ENCODE measurements around the gene ZNF423. TPM values are rescaled to one million over a fixed set of nuclear protein-coding genes. Genes with fewer than 3 reads are reported as not detected.

Gene ZNF423
- total and polyA plus RNA-seq, 12 donors, result 1.7 to 10.6 (median 5.5) TPM

GRCh38 chr16:49453983-49454382 is 401.9 kb downstream of the ZNF423 start:
- H3K9me3 ChIP-seq (replicated peaks in 1 of 3), result no peaks in the 10 kb centered on the region
- no peak for DNase-seq
- TF ChIP-seq, protein P1, sequence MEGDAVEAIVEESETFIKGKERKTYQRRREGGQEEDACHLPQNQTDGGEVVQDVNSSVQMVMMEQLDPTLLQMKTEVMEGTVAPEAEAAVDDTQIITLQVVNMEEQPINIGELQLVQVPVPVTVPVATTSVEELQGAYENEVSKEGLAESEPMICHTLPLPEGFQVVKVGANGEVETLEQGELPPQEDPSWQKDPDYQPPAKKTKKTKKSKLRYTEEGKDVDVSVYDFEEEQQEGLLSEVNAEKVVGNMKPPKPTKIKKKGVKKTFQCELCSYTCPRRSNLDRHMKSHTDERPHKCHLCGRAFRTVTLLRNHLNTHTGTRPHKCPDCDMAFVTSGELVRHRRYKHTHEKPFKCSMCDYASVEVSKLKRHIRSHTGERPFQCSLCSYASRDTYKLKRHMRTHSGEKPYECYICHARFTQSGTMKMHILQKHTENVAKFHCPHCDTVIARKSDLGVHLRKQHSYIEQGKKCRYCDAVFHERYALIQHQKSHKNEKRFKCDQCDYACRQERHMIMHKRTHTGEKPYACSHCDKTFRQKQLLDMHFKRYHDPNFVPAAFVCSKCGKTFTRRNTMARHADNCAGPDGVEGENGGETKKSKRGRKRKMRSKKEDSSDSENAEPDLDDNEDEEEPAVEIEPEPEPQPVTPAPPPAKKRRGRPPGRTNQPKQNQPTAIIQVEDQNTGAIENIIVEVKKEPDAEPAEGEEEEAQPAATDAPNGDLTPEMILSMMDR (IDR thresholded peaks at IDR 0.05), result no peak
- TF ChIP-seq POLR2A (IDR thresholded peaks at IDR 0.05), result no peak
- H3K4me1 ChIP-seq (replicated peaks in 1 of 2), result no peaks in the 10 kb centered on the region
- H3K4me3 ChIP-seq, result no peak overlapping the region
- intact Hi-C loops (cut with DNase I), result no loop called here
- no peaks in the 10 kb centered on the region for H3K27me3 ChIP-seq
- WGBS, 4 donors, result 93 to 94% (median 93%) methylated on average over 5 of the region's 5 CpGs
- no peaks in the 10 kb centered on the region for H3K36me3 ChIP-seq (replicated peaks in 1 of 2)
- H3K27ac ChIP-seq, result no peak overlapping the region

DNA sequence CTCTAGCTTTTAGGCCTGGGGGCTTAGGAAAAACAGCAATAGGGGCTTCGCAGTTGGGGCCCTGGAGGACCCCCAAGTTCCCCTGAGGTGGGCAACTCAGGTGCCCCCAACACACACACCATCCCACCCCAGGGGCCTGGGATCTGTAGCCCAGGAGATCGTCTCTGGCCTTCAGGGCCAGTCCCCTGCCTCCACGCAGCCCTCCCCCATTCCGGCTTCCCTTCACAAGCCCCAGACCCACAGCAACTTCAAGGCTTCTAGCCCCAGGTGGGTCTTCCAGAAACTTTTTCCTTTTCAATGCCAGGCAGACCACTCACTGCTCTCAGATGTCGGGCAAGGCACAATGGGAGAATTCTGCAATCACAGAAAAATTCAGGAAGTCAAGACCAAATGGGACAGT is 402.9 kb downstream of the ZNF423 start:
- no peak overlapping the region for H3K27ac ChIP-seq
- no peak for TF ChIP-seq POLR2A (IDR thresholded peaks at IDR 0.05)
- TF ChIP-seq, protein P1 (IDR thresholded peaks at IDR 0.05), result no peak
- H3K4me1 ChIP-seq (replicated peaks in 1 of 2), result no peaks in the 10 kb centered on the region
- WGBS, 4 donors, result 87 to 95% (median 90%) methylated on average over 5 of the region's 5 CpGs
- no peaks in the 10 kb centered on the region for H3K27me3 ChIP-seq
- no peaks in the 10 kb centered on the region for H3K36me3 ChIP-seq (replicated peaks in 1 of 2)
- no peaks in the 10 kb centered on the region for H3K9me3 ChIP-seq (replicated peaks in 1 of 3)
- DNase-seq, result no peak
- no peak overlapping the region for H3K4me3 ChIP-seq
- intact Hi-C loops (cut with DNase I), result no loop called here

DNA sequence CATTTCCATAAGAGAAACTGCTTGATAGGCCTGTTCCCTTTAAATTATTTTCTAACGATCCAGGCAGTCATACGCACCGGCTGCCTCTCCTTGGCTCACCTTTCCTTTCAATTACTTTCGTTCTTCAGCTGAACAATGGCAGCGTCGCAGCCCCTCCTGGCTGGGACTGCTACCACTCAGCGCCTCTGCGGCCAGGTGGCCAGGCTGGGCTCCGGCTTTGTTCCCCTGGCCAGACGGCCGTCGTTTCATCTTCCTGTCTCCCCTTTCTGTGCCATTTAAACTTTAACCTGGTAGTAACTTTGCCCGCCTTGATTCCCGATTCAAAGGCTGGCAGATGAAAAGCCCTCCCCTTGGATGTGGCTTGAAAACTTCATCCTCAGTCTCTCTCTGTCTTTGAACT is 403.3 kb downstream of the ZNF423 start:
- Histone ChIP-seq H3K4me3 (no peak overlapping the region), H3K9me3 (replicated peaks in 1 of 3) (no peaks in the 10 kb centered on the region), H3K4me1 (replicated peaks in 1 of 2) (no peaks in the 10 kb centered on the region), H3K36me3 (replicated peaks in 1 of 2) (no peaks in the 10 kb centered on the region), H3K27me3 (no peaks in the 10 kb centered on the region), H3K27ac (peak overlapping the region in 1 of 5 donors; percentile 40)
- TF ChIP-seq, protein P1 (IDR thresholded peaks at IDR 0.05), result no peak
- TF ChIP-seq POLR2A (IDR thresholded peaks at IDR 0.05), result no peak
- no peak for DNase-seq
- WGBS, 4 donors, result 61 to 67% (median 64%) methylated on average over 14 of the region's 14 CpGs
- intact Hi-C loops (cut with DNase I), result no loop called here

DNA sequence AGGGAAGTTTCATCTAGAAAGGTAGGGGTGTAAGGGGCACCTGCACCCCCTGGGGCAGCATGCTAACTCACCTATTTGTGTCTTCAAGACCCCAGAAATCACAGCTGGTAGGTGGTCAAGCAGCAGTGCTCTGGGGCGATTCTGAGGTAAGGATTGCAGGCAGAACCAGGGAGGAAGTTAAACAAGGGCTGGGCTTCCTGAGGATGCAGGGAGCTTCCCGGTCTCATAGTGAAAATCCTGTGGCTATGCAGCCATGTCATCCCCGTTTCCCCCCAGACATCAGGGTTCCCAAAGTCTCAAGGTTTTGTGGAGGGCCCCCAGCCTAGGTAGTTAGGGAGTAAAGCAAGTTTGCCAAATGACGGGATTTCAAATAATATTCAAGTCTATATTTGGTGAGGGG is 403.8 kb downstream of the ZNF423 start:
- Histone ChIP-seq H3K36me3 (replicated peaks in 1 of 2) (no peaks in the 10 kb centered on the region), H3K4me3 (no peak overlapping the region), H3K27ac (peak overlapping the region in 1 of 5 donors; percentile 40), H3K9me3 (replicated peaks in 1 of 3) (no peaks in the 10 kb centered on the region), H3K27me3 (no peaks in the 10 kb centered on the region), H3K4me1 (replicated peaks in 1 of 2) (no peaks in the 10 kb centered on the region)
- no peak for DNase-seq
- WGBS, 4 donors, result 42 to 61% (median 54%) methylated on average over 4 of the region's 4 CpGs
- TF ChIP-seq POLR2A (IDR thresholded peaks at IDR 0.05), result no peak
- TF ChIP-seq, protein P1 (IDR thresholded peaks at IDR 0.05), result no peak
- intact Hi-C loops (cut with DNase I), result no loop called here
